ENCODE measurements around the gene PPP2R3A.

Gene PPP2R3A

DNA sequence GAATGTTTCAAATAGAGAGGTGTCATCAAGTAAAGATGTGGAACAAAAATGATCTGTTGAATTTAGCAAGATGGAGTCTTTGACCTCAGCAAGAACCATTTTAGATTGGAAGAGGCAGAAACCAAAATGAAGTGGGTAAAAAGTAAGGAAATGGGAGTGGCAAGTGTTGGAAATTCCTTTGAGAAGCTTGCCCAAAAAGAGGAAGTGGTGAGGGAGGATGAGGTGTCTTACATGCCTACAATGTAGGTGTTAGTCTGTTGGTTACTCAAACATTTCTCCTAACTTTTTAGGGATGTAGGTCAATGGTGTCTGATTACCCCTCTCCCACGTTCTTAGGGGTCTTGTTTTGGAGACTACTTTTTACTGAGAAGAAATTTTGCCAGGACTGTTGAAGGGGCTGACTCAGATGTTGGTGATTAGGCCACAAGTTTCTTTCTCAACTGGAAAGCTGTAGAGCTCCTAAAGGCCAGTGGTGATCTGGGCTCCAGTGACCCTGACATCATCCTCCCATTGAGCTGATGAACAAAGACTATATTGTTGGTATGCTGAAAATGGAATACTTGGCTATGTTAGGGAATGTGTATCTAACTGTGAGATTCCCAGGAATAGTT, 5.1 kb downstream of the PPP2R3A start:
- DNase-seq, result no peak

- no peak for DNase-seq
Measured at GRCh38 chr3:135973841-135974240, 8.3 kb downstream of the PPP2R3A start.

- no peak for DNase-seq
Measured at GRCh38 chr3:135975053-135975452, 9.5 kb downstream of the PPP2R3A start.

DNA sequence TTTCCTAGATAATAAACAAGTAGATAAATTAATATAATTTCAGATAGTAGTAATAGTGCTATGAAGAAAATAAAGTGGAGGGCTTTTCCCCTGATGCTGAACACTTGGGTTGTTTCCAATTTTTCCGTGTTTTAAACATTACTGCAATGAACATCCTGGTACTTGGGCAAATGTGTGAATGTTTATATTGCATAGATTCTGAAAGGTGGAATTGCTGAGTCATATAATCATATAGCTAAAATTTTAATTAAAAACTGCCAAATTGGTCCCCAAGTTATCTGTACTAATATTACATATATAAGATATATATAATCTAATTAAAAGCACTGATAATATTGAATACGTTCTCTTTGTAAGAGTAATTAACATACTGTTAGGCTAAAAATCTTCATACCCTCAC, 10.0 kb downstream of the PPP2R3A start:
- no peak for DNase-seq

DNA sequence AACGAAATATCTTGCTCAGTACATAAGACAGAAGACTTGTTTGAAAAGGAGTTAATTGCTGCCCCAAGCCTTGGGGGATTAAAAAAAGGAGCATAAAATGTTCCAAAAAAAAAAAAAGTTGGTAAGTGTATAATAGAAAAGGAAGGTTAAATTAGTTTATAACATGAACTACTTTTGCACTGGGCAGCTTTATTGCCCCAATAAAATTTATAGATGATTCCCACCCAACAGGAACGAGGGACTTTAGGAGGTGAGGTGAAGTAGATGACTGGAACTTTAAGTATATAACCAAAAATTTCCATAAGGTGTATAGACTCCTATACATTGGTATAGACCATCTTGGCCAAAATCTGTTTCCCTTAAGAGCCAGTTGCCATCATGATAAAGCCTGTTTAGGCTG, 14.8 kb downstream of the PPP2R3A start:
- no peak for DNase-seq

- no peak for DNase-seq
Measured at GRCh38 chr3:135981701-135982403, 16.3 kb downstream of the PPP2R3A start.

DNA sequence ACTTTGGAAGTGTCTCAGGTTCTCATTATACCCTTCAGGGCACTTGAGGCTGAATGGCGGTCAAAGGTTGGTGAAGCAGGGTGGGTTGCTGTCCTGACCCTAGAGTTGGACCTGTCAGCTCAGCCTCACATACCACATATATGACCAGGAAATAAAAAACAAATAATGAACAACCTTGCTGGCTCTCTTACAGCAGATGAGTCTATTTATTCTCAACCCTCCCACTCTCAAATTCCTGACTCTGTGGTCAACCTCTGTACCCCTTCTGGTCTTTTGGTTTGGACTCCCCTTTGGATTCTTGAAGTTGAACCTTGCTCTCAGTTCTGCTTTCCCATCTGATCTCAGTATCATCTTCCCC, 16.9 kb downstream of the PPP2R3A start:
- DNase-seq, result no peak

DNA sequence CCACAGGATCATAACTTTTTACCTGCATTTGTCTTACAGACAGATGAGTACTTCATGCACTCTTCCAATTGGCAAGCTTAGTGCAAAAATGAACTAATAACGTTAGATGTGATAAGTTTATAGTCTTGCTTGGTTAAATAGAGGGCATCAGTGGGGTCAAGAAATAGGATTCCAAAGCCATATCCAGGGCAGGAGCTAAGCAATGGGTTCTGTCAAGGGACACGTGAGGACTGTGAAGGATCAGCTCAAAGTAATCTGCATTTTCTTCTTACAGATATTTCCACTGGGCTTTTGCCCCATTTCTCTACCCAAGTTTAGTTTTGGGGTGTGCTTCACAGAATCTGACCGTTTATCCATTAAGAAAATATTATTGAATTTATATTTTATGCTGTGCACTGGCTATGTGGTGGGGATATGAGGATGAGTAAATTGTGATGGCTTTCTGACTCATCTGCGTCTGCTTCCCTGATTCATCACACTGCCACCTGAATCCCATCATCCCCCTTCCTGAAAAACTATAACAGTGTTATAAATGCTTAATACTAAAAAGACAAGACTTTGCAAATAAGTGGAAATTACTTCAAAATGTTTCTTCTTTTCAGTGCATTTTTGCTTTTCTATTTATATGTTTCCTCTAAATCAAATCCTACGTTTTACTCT, 17.5 kb downstream of the PPP2R3A start:
- DNase-seq, result no peak

DNA sequence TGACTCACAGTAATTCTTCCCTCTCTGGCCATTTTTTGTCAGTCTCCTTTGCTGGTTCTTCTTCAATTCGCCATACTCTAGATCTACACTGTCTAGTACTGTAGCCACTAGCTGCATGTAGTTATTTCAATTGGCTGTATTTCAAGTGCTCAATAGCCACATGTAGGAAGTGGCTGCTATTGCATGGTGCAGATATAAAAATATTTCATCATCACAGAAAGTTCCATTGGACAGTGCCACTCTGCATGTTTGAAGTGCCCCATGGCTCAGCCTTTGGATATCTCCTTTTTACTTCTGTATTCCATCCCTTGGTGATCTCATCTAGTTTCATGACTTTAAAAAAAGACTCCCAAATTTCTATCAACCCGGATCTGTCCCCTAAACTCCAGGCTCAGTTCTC, 22.1 kb downstream of the PPP2R3A start:
- no peak for DNase-seq

GRCh38 chr3:135989242-135989641, 23.7 kb downstream of the PPP2R3A start:
- DNase-seq, result no peak

DNA sequence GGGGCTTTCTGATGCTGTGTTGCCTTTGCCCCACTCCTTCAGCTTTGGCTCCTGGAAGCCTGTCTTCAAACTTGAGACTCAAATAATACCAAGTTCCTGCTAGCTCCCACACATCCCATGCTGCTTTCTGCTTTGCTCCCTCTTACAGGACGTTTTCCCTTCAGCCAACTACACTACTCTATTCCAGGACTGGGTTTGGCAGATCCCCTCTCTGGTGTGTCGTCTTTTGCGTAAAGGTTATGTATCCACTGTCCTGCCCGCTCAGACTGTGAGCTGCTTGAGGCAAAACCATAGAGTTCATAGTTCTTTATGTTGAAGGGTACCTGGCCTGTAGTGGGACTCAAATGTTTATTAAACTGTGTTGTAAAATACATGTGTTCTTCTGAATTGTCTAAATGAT, 25.4 kb downstream of the PPP2R3A start:
- no peak for DNase-seq

GRCh38 chr3:135991621-135992020, 26.1 kb downstream of the PPP2R3A start:
- DNase-seq, result no peak

DNA sequence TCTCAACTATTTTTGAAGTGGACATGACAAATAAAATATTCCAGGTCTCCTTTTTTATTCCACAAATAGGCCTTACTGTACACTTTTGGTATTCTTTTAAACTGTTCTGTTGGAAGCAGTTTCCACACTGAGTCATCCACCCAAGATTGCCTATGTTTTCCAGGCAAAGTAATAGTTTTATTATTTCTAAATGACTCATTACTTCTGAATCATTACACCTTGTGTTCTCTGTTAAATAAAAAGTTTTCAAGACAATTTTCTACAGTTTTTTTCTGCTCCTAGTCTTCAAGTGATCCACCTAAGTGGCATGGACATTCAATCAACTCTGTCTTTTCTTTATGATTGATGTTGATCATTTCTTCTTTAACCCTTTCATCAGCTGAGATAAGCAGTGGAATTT, 26.5 kb downstream of the PPP2R3A start:
- no peak for DNase-seq

DNA sequence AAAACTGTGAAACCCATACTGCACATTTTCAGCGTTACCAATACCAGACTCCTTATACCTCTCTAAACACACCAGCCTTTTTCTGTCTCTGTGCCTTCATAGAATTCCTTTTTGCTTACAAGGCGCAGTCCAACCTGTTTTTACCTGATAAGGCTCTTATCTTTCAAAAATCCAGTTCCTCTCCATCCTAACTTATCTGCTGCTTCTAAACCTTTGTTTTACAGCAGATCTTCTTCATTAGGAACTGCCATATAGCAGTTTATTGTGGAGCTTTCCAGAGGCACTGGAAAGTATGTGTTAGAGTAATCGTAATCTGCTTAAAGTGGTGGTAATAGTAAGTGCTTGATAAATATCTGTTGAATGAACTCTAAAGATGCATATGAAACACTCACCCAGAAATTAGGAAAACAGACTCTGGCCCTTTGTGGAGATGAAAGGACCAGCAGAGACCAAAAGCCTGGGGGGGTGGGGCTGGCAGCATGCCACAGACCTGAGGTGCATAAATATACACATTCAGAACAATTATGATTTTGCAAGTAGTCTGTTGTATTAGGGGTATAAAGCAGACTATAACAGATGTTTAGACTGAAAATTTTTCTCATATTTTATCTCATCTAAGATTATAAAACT, 29.3 kb downstream of the PPP2R3A start:
- no peak for DNase-seq

GRCh38 chr3:135995766-135996165, 30.2 kb downstream of the PPP2R3A start:
- no peak for DNase-seq

GRCh38 chr3:135997554-135998320, 32.2 kb downstream of the PPP2R3A start:
- no peak for DNase-seq

- DNase-seq, result no peak
Measured at GRCh38 chr3:136008221-136008620, 42.7 kb downstream of the PPP2R3A start.

GRCh38 chr3:136008732-136009470, 43.4 kb downstream of the PPP2R3A start:
- DNase-seq, result no peak

- DNase-seq, result no peak
Measured at GRCh38 chr3:136018876-136019275, 53.3 kb downstream of the PPP2R3A start.

DNA sequence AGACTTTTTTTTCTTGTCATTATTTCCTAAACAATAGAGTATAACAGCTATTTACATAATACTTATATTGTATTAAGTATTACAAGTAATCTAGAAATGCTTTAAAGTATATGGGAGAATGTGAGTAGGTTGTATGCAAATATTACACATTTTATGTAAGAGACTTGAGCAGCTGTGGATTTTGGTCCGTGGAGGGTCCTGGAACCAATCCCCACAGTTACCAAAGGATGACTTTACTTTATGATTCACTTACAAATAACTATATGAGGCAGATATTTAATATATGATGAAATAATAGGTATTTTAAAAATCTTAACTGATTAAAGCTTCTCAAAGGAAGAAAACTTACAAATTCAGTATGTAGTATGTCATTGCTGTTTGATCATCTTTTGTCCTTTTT, 56.3 kb downstream of the PPP2R3A start:
- DNase-seq, result no peak

DNA sequence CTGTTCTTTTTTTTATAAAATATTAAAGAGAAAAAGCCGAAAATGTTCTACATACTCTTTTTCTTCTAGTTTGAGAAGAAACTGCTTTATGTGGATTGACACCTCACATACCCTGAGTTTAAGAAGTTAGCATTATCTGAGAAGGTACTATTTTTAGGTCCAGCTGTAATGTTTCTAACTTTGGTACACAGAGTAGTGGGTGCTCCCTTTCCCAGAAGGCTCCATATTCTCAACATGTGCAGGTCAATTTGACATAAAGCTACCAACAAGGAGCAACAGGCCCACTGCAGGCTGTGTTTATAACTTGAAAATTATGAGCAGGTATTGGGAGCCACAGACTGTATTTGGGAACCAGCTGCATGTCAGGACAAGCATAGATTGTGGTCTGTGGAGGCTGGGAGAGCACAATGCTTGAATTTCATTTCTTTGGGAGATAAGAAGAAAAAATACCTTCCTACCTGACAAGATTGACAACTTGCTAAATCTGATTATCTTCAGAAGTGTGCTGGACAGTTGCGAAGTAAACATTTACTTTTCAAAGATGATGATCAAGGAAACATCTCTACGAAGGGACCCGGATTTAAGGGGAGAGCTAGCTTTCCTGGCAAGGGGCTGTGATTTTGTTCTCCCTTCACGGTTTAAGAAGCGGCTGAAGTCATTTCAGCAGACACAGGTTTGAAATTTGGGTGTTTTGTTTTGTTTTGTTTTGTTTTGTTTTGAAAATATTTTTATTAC, 57.2 kb downstream of the PPP2R3A start:
- no peak for DNase-seq
